NK-92 treated with Interleukin-12 subunit alpha and Interleukin-12 subunit beta, amount 100 ng/mL, for 24 hours (cell line): ENCODE measurements around the gene ZNF829.

ENCODE experiments used
- DNase-seq: peaks from one replicate; lab custom pipeline; 2025; lab: John Stamatoyannopoulos, UW

Gene ZNF829

DNA sequence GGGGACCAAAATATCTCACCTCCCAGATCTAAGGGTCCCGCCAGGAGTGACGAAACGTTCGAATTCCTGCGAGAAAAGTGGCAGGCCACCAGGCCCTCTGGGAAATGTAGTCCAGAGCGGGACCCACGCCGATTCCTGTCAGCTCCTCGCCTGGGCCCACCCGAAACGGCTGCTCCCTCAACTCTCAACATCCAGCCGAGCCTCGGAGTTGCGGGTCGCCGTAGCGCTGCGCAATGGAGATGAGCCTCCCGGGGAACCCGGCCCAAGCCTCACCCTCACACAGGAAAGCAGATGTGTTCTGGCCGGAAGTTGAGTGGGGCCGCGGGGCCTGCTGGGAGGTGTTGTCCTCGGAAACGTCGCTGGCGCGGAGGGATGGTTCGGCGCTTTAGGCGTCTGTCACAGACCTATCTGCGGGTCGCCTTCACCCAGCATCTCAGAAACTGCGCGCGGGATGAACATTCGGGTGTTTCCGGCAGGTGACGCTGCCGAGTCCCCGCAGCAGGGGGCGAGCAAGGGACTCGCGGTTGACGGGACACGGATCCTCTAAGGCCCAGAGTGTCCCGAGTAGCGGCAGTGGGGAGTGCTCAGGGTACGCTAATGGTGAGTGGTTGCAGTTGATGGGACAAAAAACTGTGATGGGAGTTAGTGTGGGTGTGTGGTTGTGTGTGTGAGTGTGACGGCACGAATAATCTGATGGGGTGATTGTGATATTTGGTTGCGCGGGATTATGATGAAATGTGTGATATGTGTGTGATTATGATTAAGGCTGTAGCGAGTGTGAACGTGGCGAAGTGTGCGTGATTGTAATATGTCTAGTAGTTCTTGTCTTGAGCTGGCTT lies at the start of gene ZNF829, which contains the start of gene ZNF568:
Gene ZNF829, minus strand, starts transcription at position 300 of the 839 bp plus-strand sequence. CDS start 1,124 bp downstream, outside the sequence.
Gene ZNF568, plus strand, starts transcription at position 341 of the 839 bp plus-strand sequence. CDS start 6,439 bp downstream, outside the sequence.
- DNase-seq: no peak

DNA sequence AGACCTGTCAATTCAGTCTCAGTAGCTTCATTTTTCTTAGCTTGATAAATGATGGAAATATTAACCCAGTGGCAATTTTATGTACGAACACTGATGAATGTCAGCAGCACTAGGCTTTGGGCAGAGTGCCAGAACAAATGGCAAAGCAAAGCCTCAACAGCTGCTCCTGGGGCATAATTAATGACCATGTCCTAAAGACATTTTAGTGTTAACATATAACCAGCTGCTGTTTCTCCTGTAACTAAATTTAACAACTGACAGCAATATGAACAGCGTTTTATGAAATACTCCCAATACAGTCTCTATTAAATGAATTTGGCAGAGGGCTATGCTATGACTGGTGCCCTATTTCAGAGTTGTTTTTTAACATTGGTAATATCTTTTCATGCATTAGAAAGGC lies 47.2 kb upstream of the ZNF829 start:
- no peak for DNase-seq

- no peak for DNase-seq
Observed at GRCh38 chr19:36962346-36962745, 46.3 kb upstream of the ZNF829 start.

DNA sequence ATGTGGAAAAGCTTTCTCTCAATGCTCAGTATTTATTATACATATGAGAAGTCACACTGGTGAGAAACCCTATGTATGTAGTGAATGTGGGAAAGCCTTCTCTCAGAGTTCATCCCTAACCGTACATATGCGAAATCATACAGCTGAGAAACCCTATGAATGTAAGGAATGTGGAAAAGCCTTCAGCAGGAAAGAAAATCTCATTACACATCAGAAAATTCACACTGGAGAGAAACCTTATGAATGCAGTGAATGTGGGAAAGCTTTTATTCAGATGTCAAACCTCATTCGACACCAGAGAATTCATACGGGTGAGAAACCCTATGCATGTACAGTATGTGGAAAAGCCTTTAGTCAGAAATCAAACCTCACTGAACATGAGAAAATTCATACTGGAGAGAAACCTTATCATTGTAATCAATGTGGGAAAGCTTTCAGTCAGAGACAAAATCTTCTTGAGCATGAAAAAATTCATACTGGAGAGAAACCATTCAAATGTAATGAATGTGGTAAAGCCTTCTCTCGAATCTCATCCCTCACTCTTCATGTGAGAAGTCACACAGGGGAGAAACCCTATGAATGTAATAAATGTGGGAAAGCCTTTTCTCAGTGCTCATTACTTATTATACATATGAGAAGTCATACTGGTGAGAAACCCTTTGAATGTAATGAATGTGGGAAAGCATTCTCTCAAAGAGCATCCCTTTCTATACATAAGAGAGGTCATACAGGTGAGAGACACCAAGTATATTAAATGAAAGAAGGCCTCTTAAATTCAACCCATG lies 34.4 kb upstream of the ZNF829 start:
- DNase-seq: no peak

GRCh38 chr19:36939153-36939552 lies 23.1 kb upstream of the ZNF829 start:
- DNase-seq: no peak

DNA sequence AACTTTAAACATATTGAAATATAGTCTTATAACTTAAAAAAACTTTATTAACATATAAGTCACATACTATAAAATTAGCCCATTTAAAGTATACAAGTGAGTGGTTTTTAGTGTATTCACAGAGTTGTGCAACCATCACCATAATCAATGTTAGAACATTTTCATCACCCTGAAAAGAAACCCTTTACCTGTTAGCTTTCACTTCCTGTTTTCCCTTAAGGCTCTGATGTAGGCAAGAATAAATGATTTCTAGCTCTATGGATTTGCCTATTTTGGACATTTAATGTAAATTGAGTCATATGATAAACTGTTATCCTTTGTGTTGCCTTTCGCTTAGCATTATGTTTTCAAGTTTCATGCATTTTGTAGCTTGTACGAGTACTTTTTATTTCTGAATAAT lies 15.6 kb upstream of the ZNF829 start:
- DNase-seq: no peak

DNA sequence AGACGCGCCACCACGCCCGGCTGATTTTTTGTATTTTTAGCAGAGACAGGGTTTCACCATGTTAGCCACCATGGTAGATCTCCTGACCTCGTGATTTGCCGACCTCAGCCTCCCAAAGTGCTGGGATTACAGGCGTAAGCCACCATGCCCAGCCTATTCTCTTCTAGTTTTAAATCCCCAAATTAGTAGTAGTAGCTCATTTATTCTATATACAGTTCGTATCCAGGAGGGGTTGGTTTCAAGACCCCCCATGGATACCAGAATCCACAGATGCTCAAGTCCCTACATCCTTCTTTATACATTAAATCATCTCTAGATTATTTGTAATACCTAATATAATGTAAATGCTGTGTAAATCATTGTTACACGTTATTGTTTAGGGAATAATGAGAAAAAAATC lies 2.0 kb upstream of the ZNF829 start:
- DNase-seq: no peak

DNA sequence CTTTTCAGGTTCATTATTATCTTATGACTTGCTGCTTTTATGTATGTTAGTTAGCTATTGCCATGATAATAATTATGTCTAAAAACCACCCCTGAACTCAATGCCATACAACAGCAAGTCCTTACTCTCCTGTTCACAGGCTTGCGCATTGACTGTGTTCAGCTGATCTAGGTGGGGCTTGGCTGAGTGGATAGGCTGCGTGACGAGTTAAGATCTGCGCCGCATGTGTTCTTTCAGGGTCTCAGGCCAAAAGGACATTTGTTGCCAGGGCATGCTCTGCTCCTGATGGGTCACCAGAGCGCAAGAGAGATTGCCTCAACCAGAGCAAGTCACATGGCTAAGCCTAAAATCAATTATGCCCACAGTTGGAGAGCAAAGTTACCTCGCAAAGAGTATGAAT lies 900 bp upstream of the ZNF829 start:
- no peak for DNase-seq

DNA sequence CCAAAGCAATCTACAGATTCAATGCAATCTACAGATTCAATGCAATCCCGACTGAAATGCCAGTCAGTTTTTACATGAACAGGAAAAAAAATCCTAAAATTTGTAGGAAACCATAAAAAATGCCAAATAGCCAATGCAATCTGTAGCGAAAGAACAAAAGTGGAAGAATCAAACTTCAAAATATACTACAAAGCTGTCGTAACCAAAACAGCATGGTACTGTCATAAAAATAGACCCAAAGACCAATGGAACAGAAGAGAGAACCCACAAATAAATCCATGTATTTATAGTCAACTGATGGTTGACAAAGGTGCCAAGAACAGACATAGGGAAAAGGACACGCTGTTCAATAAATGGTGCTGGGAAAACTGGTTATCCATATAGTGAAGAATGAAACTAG lies 17.7 kb downstream of the ZNF829 start:
- no peak for DNase-seq

DNA sequence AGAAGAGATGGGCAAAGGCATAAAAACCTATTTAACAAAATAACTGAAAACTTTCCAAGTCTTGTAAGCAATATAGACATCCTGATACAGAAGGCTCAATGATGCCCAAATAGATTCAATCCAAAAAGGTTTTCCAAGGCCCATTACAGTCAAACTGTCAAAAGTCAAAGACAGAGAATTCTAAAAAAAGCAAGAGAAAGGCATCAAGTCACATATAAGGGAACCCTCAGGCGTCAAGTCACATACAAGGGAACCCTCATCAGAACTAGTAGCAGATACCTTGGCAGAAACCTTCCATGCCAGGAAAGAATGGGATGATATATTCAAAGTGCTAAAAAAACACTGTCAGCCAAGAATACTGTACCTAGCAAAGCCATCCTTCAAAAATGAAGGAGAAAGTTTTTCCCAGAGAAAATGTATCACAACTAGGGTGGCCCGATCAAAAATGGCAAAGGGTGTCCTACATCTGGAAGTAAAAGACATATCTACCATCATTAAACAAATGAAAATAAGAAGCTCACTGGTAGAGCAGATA lies 21.2 kb downstream of the ZNF829 start:
- no peak for DNase-seq

- no peak for DNase-seq
Observed at GRCh38 chr19:36891768-36892357, 24.2 kb downstream of the ZNF829 start.

- no peak for DNase-seq
Observed at GRCh38 chr19:36876993-36877938, 38.8 kb downstream of the ZNF829 start.

DNA sequence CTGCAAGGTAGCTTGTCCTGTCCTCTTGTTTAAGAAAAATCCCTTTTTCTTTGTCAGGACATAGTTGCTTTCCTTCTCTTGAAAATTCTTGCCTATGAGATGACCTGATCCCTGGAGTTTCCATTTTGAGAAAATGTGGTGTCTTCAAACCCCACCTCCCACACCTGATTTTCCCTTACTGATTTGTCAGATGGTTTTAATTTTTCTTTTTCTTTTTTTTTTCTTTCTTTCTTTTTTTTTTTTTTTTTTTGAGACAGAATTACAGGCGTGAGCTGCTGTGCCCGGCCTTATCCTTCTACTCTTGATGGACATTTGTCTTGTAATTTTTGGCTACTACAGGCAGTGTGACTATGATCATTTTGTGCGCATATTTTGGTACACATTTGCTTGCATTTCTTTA lies 64.2 kb downstream of the ZNF829 start:
- DNase-seq: no peak

GRCh38 chr19:36850559-36851442 lies 65.3 kb downstream of the ZNF829 start, which contains the start of gene ZNF345:
Gene ZNF345, plus strand, starts transcription at chr19:36850876. Its CDS starts 25,955 bp downstream, at chr19:36876831.
- DNase-seq: no peak

GRCh38 chr19:36849701-36850558 lies 66.2 kb downstream of the ZNF829 start:
- no peak for DNase-seq

DNA sequence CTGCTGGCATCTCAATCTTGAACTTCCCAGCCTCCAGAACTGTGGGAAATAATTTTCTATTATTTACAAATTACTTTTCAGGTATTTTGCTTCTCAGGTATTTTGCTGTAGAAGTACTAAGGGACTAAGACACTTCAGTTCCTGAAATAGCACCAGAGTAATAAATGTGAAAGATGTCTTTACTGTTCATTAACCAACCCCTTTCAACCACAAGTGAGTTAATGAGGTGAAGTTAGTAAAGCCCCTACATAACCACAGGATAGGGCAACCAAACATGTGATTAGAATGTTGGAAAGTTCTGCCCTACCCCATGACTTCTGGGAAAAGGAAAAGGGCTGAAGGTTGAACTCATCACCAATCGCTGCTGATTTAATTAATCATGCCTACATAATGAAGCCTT lies 68.1 kb downstream of the ZNF829 start:
- no peak for DNase-seq

- DNase-seq: no peak
Observed at GRCh38 chr19:36838784-36839324, 77.2 kb downstream of the ZNF829 start.
